ENCODE measurements around the gene GOLGA5. TPM values are rescaled to one million over a fixed set of nuclear protein-coding genes. Genes with fewer than 3 reads are reported as not detected.
"Not testable (repeated sequence)": the region's sequence is repeated elsewhere in the genome, so short reads cannot be mapped to it uniquely, and the experiment has no call there.

Gene GOLGA5
- total RNA-seq, 4 donors from 2014 or later, result 25.7 to 47.4 (median 33.3) TPM

GRCh38 chr14:92753250-92753649 is 40.9 kb upstream of the GOLGA5 start:
- no peak for TF ChIP-seq CTCF (IDR thresholded peaks at IDR 0.05)
- no peak for ATAC-seq (ENCODE audit: low FRiP score)

GRCh38 chr14:92754966-92755365 is 39.1 kb upstream of the GOLGA5 start:
- no peak for ATAC-seq (ENCODE audit: low FRiP score)
- no peak for TF ChIP-seq CTCF (IDR thresholded peaks at IDR 0.05)
- DNase-seq (ENCODE audit: low spot score), result no peak

More at GRCh38 chr14:92753250-92753649, 40.9 kb upstream of the GOLGA5 start:
- DNase-seq (ENCODE audit: low spot score), result no peak

GRCh38 chr14:92755495-92755894 is 38.6 kb upstream of the GOLGA5 start:
- no peak for TF ChIP-seq CTCF (IDR thresholded peaks at IDR 0.05)
- DNase-seq (ENCODE audit: low spot score), result no peak
- ATAC-seq (ENCODE audit: low FRiP score), result no peak

GRCh38 chr14:92756446-92756845 is 37.7 kb upstream of the GOLGA5 start:
- no peak for TF ChIP-seq CTCF (IDR thresholded peaks at IDR 0.05)
- ATAC-seq (ENCODE audit: low FRiP score) (no peak), DNase-seq (ENCODE audit: low spot score) (no peak)

- TF ChIP-seq CTCF (IDR thresholded peaks at IDR 0.05), result no peak
- DNase-seq (ENCODE audit: low spot score) (no peak), ATAC-seq (ENCODE audit: low FRiP score) (no peak)
Measured at GRCh38 chr14:92759300-92759678, 34.8 kb upstream of the GOLGA5 start.

GRCh38 chr14:92759679-92760523 is 34.2 kb upstream of the GOLGA5 start:
- TF ChIP-seq CTCF (IDR thresholded peaks at IDR 0.05), result no peak
- ATAC-seq (ENCODE audit: low FRiP score), result no peak
- DNase-seq (ENCODE audit: low spot score), result no peak

- DNase-seq (ENCODE audit: low spot score) (no peak), ATAC-seq (ENCODE audit: low FRiP score) (no peak)
- no peak for TF ChIP-seq CTCF (IDR thresholded peaks at IDR 0.05)
Measured at GRCh38 chr14:92760524-92760805, 33.6 kb upstream of the GOLGA5 start.

- not testable (repeated sequence) for DNase-seq (ENCODE audit: low spot score)
Measured at GRCh38 chr14:92763666-92764631, 30.2 kb upstream of the GOLGA5 start.

GRCh38 chr14:92768236-92768635 is 25.9 kb upstream of the GOLGA5 start:
- not testable (repeated sequence) for ATAC-seq (ENCODE audit: low FRiP score); DNase-seq (ENCODE audit: low spot score)

More at GRCh38 chr14:92763666-92764631, 30.2 kb upstream of the GOLGA5 start:
- ATAC-seq (ENCODE audit: low FRiP score), result not testable (repeated sequence)

Measured in omental fat pad (tissue), 4 donors.